NCI-H128 (cell line): ENCODE data around the gene ZCCHC7.
"Not testable (repeated sequence)": the region's sequence is repeated elsewhere in the genome, so short reads cannot be mapped to it uniquely, and the experiment has no call there.

ENCODE experiments used
- DNase-seq: peaks from one replicate; lab custom pipeline; 2025; ENCODE audit not compliant: unreplicated experiment; lab: John Stamatoyannopoulos, UW

Gene ZCCHC7

DNA sequence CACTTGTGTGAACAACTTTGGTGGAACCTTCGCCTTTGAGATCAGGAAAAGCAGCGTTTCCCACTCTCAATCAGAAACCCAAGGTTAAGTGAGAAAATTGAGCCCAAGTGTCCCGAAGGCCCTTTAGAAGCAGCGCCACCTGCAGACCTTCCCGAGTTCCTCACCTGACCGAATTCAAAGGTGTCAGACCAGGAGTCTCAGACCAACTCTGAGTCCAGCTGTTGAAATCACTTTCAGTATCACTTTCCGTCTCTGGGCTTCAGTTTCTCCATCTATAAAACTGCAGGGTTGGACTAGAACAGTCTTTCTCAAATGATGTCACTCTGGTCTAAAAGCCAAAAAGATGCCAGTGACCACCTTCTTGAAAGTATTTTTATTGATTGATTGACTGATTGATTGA is 270.4 kb downstream of the ZCCHC7 start:
- DNase-seq, result no peak

DNA sequence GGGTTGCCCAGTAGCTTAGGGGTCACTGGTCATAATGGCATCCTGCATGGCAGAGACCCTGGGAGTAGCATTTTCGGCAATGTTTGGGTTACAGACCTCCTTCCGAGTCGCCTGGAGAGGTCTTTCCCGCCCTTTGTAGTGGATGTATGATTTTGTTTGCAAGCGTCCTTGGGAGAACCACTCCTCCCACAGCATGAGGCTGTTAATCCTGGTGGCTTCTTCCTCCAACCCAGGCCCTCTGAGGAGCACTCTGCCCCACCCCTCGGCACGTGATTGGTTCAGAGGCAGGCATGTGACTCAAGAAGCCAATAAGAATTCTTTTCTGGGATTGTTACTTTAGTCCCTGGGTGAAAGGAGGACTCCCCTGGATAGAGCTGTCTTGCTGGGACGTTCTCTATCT is 271.9 kb downstream of the ZCCHC7 start:
- no peak for DNase-seq

DNA sequence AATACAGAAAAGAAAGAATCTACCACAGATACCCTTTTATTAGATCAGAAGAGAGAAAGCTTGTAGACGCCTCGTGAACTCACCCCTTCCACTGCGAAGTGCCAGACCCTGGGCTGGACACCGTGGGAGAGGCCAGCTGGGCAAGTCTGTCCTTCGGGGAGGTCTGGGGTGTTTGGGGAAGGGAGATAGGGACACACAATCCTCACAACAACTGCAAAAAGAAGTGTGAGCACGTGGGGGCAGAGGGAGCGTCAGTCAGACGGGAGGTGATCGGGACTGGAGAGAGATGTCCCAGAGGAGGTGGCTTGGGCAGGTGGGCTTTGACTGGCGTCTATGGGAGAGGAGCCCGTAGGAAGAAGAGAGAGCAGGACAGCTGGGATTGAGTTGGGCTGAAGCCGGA is 274.9 kb downstream of the ZCCHC7 start:
- DNase-seq, result no peak

DNA sequence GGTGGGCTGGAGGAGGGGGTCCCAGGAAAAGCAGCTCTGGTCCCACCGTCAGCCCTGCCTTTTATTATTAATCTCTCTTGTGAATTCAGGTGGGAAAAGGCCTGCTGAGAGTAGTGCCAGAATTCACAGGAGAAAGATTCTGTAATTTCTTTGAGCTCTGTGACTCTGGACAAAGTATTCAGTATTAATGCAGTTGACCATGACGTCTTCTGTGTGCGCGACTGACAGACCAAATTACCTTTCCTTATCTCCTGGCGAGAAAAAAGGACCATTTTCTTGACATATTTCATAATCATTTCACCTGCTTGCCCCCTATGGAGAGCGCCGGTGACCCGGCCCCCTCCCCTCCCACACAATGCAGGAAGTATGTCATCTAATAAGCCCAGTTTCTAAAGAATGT is 275.3 kb downstream of the ZCCHC7 start:
- no peak for DNase-seq

DNA sequence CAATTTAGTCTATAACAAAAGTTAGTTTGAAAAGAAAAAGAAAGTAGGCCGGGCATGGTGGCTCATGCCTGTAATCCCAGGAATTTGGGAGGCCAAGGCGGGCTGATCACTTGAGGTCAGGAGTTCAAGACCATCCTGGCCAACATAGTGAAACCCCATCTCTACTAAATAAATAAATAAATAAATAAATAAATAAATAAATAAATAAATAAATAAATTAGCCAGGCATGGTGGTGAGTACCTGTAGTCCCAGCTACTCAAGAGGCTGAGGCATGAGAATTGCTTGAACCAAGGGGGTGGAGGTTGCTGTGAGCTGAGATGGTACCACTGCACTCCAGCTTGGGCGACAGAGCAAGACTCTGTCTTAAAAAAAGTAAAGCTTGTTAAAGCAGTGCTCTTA is 277.6 kb downstream of the ZCCHC7 start:
- DNase-seq, result not testable (repeated sequence)

DNA sequence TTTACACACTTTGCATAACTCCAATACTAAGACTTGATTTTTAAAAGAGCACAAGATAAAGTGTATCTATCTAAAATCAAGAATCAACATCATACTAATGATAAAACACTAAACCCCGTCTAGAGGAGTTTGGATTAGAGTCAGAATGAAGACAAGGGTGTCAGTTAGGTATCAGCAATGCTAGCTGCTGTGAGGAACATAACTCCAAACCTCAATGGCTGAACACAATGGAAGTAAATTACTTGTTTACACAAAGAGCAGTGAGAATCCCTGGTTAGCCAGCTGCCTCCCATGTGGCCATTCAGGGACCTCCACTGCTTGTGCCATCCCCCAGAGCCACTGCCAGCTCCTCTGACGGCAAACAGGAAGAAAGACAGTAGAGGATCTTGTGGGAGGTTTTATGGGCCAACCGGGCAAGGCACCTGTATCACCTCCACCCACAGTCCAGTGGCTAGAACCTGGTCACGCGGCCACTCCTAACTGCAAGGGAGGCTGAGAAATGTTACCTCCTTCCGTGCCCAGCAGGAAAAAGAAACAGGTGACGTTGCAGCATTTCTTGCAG is 278.2 kb downstream of the ZCCHC7 start:
- no peak for DNase-seq

DNA sequence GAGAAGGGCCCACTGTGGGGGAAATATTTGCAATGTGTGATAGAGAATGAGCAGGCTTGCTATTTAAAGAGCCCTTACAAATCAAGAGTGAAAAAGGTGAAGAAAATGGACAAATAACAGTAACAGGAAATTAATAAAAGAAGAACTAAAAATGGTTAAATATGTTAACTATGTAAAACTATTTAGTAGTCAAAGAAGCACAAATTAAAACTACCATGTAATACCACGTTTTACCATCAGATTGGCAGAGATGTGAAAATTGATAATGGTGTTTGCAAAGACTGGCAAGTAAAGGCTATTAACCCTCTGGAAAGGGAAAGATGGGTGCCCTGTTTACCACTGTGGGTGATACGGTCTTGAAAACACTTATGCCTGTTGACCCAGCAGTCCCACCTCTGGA is 279.0 kb downstream of the ZCCHC7 start:
- DNase-seq, result no peak

DNA sequence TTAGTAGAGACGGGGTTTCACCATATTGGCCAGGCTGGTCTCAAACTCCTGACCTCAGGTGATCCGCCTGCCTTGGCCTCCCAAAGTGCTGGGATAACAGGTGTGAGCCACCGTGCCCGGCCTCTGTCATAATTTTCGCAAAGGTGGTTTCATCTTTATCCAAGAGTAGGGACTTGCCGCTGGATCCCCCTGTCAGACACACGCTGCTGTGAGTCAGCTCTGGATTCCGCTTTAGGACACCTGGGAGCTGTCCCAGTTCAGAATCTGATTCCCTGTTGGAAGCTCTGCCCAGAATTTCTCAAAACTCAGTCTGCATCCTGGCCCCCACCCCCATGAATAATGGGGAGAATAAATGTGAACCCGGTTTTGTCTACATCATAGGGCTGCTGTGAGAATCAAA is 284.2 kb downstream of the ZCCHC7 start:
- DNase-seq, result no peak

DNA sequence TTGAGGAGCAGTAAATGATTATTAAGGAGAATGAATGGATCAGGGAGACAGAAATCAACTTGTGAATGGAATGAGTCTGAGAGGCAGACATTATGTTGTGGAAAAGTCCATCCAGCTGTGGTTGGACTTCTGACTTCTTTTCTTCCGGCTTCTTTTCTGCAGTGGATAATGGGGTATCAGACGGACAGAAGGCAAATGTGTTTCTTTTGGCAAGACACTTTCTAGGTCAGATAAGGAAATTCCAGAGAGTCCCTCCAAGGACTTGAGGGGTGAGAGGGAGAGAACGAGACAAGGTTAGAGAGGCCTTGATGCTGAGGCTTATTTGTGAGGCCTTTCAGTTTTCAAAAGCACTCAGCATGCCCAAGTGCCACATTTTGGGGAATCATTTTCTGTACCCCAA is 285.0 kb downstream of the ZCCHC7 start:
- DNase-seq, result no peak

DNA sequence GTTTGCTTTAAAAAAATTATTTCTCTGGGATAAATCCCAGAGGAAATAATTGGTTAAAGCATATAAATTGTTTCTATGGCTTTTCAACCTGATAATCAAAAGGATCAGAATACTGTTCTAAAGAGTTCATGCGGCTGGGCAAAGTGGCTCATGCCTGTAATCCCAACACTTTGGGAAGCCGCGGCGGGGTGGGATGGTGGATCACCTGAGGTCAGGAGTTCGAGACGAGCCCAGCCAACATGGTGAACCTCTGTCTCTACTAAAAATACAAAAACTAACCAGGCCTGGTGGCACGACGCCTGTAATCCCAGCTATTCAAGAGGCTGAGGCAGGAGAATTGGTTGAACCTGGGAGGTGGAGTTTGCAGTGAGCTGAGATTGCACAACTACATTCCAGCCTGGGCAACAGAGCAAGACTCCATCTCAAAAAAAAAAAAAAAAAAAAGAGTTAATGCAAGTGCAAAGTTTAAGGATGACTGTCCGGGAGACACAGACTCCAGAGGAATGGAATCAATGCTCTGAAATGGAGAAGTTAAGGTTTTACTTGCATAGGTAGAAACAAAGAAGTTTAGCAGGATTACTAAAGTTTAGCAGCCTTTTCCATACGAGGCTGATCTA is 285.5 kb downstream of the ZCCHC7 start:
- no peak for DNase-seq

DNA sequence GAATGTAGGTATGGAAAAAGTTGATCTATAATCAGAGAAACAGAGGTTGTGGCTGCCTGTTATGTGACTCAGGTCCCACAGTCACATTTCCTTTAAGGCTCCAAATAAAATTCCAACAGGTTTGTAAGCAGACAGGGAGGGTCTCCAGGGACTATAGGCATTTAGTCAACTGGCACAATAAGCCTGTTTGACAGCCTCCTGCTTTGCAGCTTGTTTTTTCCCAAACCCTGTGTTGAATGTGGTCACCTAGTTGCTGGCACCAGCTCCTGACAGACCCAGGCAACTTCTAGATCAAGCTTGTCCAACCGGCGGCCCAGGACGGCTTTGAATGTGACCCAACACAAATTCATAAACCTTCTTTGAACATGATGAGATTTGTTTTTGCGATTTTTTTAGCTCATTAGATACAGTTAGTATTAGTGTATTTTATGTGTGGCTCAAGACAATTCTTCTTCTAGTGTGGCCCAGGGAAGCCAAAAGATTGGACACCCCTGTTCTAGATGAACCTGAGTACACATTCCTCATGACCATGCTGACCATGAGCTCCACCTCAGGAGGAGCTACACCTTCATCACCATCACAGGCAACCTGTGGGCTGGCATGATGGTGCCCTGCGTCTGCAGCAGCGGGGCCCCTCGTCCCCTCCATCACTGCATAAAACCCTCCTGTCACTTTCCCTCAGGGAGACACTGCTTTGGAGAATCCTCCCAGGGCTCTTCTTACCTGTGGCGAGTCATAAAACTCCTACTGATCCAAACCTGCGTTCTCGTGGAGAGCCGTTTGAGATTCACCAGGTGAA is 286.4 kb downstream of the ZCCHC7 start:
- no peak for DNase-seq

DNA sequence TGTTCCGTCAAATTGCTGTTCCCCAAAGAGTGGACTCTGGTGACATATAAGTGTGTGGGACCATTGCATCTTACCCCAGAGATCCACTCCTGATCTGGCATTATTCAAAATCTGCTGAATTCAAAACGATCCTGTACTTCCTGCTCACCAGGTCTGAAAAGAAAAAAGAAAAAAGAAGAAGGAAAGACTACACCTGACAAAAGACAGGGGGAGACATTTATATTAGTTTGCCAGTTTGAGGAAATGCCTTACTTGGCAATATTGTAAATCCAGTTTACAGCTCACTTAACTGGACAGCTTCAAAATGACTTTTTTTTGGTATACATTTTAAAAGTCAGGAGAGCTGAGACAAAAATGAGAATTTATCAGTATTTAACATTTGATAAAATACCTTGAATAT is 287.1 kb downstream of the ZCCHC7 start:
- no peak for DNase-seq
